Measurements from ENCODE around the gene ZFHX2.

ZFHX2 gene

GRCh38 chr14:23572524-23572828 is 20.9 kb upstream of the ZFHX2 start:
- DNase-seq: no peak

GRCh38 chr14:23571701-23572523 is 20.3 kb upstream of the ZFHX2 start:
- no peak for DNase-seq

GRCh38 chr14:23570806-23571483 is 19.4 kb upstream of the ZFHX2 start:
- DNase-seq: no peak

GRCh38 chr14:23569443-23570151 is 18.0 kb upstream of the ZFHX2 start:
- DNase-seq: no peak

- no peak for DNase-seq
Measured at GRCh38 chr14:23568600-23569331, 17.2 kb upstream of the ZFHX2 start.

GRCh38 chr14:23568021-23568599 is 16.5 kb upstream of the ZFHX2 start:
- DNase-seq: no peak

GRCh38 chr14:23567186-23568020 is 15.8 kb upstream of the ZFHX2 start, which contains the start of gene AP1G2:
AP1G2 (minus strand) TSS chr14:23567791; CDS start chr14:23567314, 477 bp downstream.
- DNase-seq: peak; percentile 86

GRCh38 chr14:23566778-23567185 is 15.2 kb upstream of the ZFHX2 start:
- no peak for DNase-seq

GRCh38 chr14:23566112-23566777 is 14.7 kb upstream of the ZFHX2 start:
- no peak for DNase-seq

GRCh38 chr14:23565626-23566025 is 14.1 kb upstream of the ZFHX2 start:
- DNase-seq: no peak

GRCh38 chr14:23564876-23565275 is 13.3 kb upstream of the ZFHX2 start:
- no peak for DNase-seq

GRCh38 chr14:23564181-23564812 is 12.7 kb upstream of the ZFHX2 start:
- no peak for DNase-seq

GRCh38 chr14:23563473-23564180 is 12.1 kb upstream of the ZFHX2 start:
- DNase-seq: no peak

GRCh38 chr14:23562822-23563472 is 11.4 kb upstream of the ZFHX2 start:
- DNase-seq: peak; percentile 26

- no peak for DNase-seq
Measured at GRCh38 chr14:23561873-23562821, 10.6 kb upstream of the ZFHX2 start.

- no peak for DNase-seq
Measured at GRCh38 chr14:23561259-23561658, 9.7 kb upstream of the ZFHX2 start.

GRCh38 chr14:23559926-23560520 is 8.5 kb upstream of the ZFHX2 start:
- DNase-seq: no peak
